ENCODE results near the gene GPER1. TPM values are rescaled to one million over a fixed set of nuclear protein-coding genes. Genes with fewer than 3 reads are reported as not detected.
A peak's percentile ranks its signal among the peaks of the same experiment; 100 is the strongest.
"Not testable (repeated sequence)": the region's sequence is repeated elsewhere in the genome, so short reads cannot be mapped to it uniquely, and the experiment has no call there.

The GPER1 gene
- total RNA-seq (1 to 10 TPM; 2.9 to 6.7 TPM), polyA plus RNA-seq (10 to 100 TPM in 1 of 2 donors, 1 to 10 TPM in 1; 8.0 to 23.1 TPM)

GRCh38 chr7:1087952-1088920 lies at the start of gene GPER1:
Gene GPER1, plus strand, starts transcription at chr7:1088113. Its CDS starts 3,616 bp downstream, at chr7:1091729.
- WGBS: 23% methylated on average over 28 of the region's 28 CpGs
- peak within 1 kb of the TSS; percentile 50 to 63 (median 59) for H3K4me3 ChIP-seq (ENCODE audit: low read depth in 1 of 3, low read length in 3 of 3)
- no peaks in the 10 kb centered on the region for H3K27me3 ChIP-seq (ENCODE audit: control insufficient read depth in 4 of 4, insufficient read depth in 4 of 4, low read length in 3 of 4)
- H3K9me3 ChIP-seq (ENCODE audit: control insufficient read depth in 4 of 4, low read length in 3 of 4): no peaks in the 10 kb centered on the region
- H3K9ac ChIP-seq (ENCODE audit: low read depth in 1 of 2, low read length in 2 of 2): peak within 1 kb of the TSS; percentile 56 to 67
- no peak for TF ChIP-seq FOXA1 (IDR thresholded peaks at IDR 0.05)
- TF ChIP-seq CTCF (IDR thresholded peaks at IDR 0.05; ENCODE audit: low read depth, low read length, missing input control): no peak
- no peak for TF ChIP-seq JUND (IDR thresholded peaks at IDR 0.05)
- TF ChIP-seq GABPA (IDR thresholded peaks at IDR 0.05 in 1 of 2, conservative IDR thresholded peaks at IDR 0.05 in 1 of 2): no peak
- no peak for TF ChIP-seq EGR1 (IDR thresholded peaks at IDR 0.05; ENCODE audit: low read depth in 2 of 2)
- peak; percentile 28 to 43 for TF ChIP-seq HNF4A (conservative IDR thresholded peaks at IDR 0.05)
- no peak for TF ChIP-seq NR2F2 (IDR thresholded peaks at IDR 0.05)
- peak; percentile 7 for TF ChIP-seq MAX (IDR thresholded peaks at IDR 0.05)
- no peak for TF ChIP-seq FOXA2 (IDR thresholded peaks at IDR 0.05)
- TF ChIP-seq SP1 (IDR thresholded peaks at IDR 0.05): peak; percentile 11
- peak; percentile 7 to 30 for TF ChIP-seq RXRA (IDR thresholded peaks at IDR 0.05)
- TF ChIP-seq YY1 (IDR thresholded peaks at IDR 0.05): peak; percentile 32
- no peak for TF ChIP-seq REST (IDR thresholded peaks at IDR 0.05)
- TF ChIP-seq RAD21 (IDR thresholded peaks at IDR 0.05): peak in 1 of 2 donors; percentile 57
- H3K27ac ChIP-seq (ENCODE audit: low read depth in 1 of 2, low read length in 2 of 2): peak within 1 kb of the TSS; percentile 66 to 84
- DNase-seq (ENCODE audit: low spot score): peak; percentile 63
- peaks cover 0 to 4% (median 0%) of the 10 kb centered on the region in 4 donors for H3K36me3 ChIP-seq (ENCODE audit: control insufficient read depth in 4 of 4, insufficient read depth in 3 of 4, low read depth in 1 of 4, low read length in 3 of 4)
- H3K4me1 ChIP-seq (ENCODE audit: control insufficient read depth in 4 of 4, insufficient read depth in 4 of 4, low read length in 3 of 4): peaks cover 5 to 48% (median 30%) of the 10 kb centered on the region in 4 donors

GRCh38 chr7:1040233-1040632 lies 47.7 kb upstream of the GPER1 start:
- not testable (repeated sequence) for DNase-seq (ENCODE audit: low spot score); H3K27me3 ChIP-seq (ENCODE audit: control insufficient read depth in 4 of 4, insufficient read depth in 4 of 4, low read length in 3 of 4); H3K36me3 ChIP-seq (ENCODE audit: control insufficient read depth in 4 of 4, insufficient read depth in 3 of 4, low read depth in 1 of 4, low read length in 3 of 4); H3K9me3 ChIP-seq (ENCODE audit: control insufficient read depth in 4 of 4, low read length in 3 of 4); H3K4me3 ChIP-seq (ENCODE audit: low read depth in 1 of 3, low read length in 3 of 3); H3K9ac ChIP-seq (ENCODE audit: low read depth in 1 of 2, low read length in 2 of 2); H3K27ac ChIP-seq (ENCODE audit: low read depth in 1 of 2, low read length in 2 of 2)
- WGBS: 88% methylated on average over 1 of the region's 1 CpG
- peaks cover 5 to 23% (median 18%) of the 10 kb centered on the region in 4 donors for H3K4me1 ChIP-seq (ENCODE audit: control insufficient read depth in 4 of 4, insufficient read depth in 4 of 4, low read length in 3 of 4)
